Mesothelial cell of epicardium (in vitro differentiated cells): Measurements from ENCODE around the gene DENND5B. TPM values are rescaled to one million over a fixed set of nuclear protein-coding genes. Genes with fewer than 3 reads are reported as not detected.
A peak's percentile ranks its signal among the peaks of the same experiment; 100 is the strongest.

Source experiments
- DNase-seq, 2 experiments: peaks; one replicate each; pipeline ENCODE4 v3.0.0; 2021; ENCODE audit warnings: low spot score in 2 of 2; ENCODE audit not compliant: unreplicated experiment in 2 of 2
- H3K27ac Mint-ChIP-seq: 2 replicates; pipeline ENCODE4 v1.8.0; 2021; ENCODE audit warnings: mixed read lengths
- H3K27me3 Mint-ChIP-seq: 2 replicates; pipeline ENCODE4 v1.8.0; 2021; ENCODE audit warnings: low read depth, mixed read lengths
- H3K36me3 Mint-ChIP-seq: 2 replicates; pipeline ENCODE4 v1.8.0; 2021; ENCODE audit warnings: mixed read lengths
- H3K4me1 Mint-ChIP-seq: 2 replicates; pipeline ENCODE4 v1.8.0; 2021; ENCODE audit warnings: mixed read lengths
- H3K4me3 Mint-ChIP-seq: 2 replicates; pipeline ENCODE4 v1.8.0; 2021; ENCODE audit warnings: mild to moderate bottlenecking, moderate library complexity, mixed read lengths
- H3K9me3 Mint-ChIP-seq: 2 replicates; pipeline ENCODE4 v1.8.0; 2021; ENCODE audit warnings: mixed read lengths
- total RNA-seq: library from RNA; stranded (reverse); gene quantifications from 3 replicates; pipeline ENCODE4 v1.2.1, GENCODE V29; 2021
- TF ChIP-seq, protein P1 (sequence below): fragments of 200-600 bp; sonication (generic); IDR thresholded peaks from one replicate; pipeline ENCODE4 v1.5.0; 2021; ENCODE audit warnings: antibody characterized with exemption; ENCODE audit not compliant: unreplicated experiment

The DENND5B gene
- total RNA-seq, 1 donor from 2014 or later: 27.1 TPM

DNA sequence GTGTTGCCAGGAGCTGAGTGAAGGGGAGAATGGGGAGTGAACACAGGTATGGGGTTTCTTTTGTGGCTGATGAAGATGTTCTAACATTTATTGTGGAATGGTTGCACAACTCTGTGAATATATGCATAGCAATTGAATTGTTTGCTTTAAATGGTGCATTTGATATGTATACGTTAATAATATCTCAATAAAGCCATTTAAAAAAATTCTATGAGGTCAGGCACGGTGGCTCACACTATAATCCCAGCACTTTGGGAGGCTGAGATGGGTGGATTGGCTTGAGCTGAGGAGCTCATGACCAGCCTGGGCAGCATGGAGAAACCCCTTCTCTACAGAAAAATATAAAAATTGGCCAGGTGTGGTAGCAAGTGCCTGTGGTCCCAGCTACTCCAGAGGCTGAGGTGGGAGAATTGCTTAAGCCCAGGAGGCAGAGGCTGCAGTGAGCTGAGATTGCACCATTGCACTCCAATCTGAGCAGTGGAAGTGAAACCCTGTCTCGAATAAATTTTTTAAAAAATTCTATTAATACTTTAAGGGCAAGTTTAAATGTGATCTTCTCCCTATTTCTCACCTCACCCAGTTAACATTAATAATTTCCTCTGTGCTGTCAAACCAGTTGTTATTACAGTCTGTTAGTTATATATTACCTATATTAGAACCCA lies 65.3 kb downstream of the DENND5B start:
- Mint-ChIP-seq H3K27me3 (no peaks in the 10 kb centered on the region), H3K4me3 (no peak overlapping the region), H3K36me3 (no peaks in the 10 kb centered on the region), H3K4me1 (peaks cover 21% of the 10 kb centered on the region), H3K9me3 (no peaks in the 10 kb centered on the region), H3K27ac (no peak overlapping the region)
- no peak for DNase-seq
- TF ChIP-seq, protein P1, sequence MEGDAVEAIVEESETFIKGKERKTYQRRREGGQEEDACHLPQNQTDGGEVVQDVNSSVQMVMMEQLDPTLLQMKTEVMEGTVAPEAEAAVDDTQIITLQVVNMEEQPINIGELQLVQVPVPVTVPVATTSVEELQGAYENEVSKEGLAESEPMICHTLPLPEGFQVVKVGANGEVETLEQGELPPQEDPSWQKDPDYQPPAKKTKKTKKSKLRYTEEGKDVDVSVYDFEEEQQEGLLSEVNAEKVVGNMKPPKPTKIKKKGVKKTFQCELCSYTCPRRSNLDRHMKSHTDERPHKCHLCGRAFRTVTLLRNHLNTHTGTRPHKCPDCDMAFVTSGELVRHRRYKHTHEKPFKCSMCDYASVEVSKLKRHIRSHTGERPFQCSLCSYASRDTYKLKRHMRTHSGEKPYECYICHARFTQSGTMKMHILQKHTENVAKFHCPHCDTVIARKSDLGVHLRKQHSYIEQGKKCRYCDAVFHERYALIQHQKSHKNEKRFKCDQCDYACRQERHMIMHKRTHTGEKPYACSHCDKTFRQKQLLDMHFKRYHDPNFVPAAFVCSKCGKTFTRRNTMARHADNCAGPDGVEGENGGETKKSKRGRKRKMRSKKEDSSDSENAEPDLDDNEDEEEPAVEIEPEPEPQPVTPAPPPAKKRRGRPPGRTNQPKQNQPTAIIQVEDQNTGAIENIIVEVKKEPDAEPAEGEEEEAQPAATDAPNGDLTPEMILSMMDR: no peak

DNA sequence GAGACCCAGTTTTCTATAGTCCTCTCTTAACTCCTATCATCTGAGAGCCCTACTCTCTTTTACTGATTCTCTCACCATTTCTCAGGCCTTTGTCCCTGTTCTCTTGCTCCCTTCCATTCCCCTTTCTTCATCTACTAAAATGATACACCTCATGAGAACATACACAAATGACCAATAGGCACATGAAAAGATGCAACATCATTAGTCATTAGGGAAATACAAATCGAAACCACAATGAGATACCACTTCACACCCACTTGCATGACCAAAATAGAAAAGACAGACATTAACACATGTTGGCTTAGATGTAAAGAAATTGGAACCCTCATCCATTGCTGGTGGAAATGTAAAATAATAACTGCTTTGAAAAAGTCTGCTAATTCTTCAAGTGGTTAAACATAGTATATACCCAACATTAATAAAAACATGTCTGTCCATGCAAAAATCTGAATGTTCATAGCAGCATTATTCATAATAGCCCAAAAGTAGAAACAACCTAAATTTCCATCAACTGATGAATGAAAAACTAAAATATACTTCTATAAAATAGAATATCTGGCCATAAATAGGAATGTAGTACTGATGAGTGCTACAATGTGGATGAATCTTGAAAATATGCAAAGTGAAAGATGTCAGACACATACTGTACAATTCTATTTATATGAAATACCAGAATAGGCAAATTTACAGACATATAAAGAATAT lies 66.0 kb downstream of the DENND5B start:
- TF ChIP-seq, protein P1: no peak
- Mint-ChIP-seq H3K27ac (no peak overlapping the region), H3K9me3 (no peaks in the 10 kb centered on the region), H3K4me3 (no peak overlapping the region), H3K4me1 (peaks cover 21% of the 10 kb centered on the region), H3K36me3 (no peaks in the 10 kb centered on the region), H3K27me3 (no peaks in the 10 kb centered on the region)
- no peak for DNase-seq

DNA sequence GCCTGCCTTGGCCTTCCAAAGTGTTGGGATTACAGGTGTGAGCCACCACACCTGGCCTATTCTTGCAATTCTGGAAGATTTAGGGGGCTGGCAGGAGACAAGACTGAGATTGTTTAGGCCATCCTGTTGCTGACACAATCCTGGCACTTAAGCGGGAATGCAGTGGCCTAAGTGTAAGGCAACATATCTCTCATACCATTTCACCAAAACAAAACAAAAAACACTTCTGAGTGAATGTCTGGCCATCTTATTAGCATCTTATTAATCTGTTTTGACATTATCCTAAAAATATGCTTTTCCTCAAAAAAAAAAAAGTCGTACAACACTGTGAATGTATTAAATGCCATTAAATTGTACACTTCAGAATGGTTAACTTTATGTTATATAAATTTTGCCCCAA lies 67.6 kb downstream of the DENND5B start:
- Mint-ChIP-seq H3K4me1 (peaks cover 36% of the 10 kb centered on the region), H3K36me3 (no peaks in the 10 kb centered on the region), H3K27ac (no peak overlapping the region), H3K4me3 (no peak overlapping the region), H3K9me3 (no peaks in the 10 kb centered on the region), H3K27me3 (no peaks in the 10 kb centered on the region)
- no peak for DNase-seq
- TF ChIP-seq, protein P1: no peak

DNA sequence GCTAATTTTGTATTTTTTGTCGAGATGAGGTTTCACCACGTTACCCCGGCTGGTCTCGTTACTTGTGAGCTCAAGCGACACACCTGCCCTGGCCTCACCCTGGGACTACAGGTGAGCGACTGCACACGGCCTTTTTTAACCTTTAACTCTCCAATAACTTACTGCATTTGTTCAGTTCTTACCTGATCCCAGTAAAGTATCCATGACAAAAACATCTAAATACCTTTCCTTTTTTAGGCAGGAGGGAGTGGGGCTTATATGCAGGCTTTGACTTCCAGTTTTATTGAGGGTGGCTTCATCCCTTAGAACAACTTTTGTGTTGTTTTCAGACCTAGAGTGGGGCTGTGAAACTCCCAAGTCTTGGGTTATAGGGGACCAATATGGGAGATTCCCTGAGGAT lies 68.3 kb downstream of the DENND5B start:
- Mint-ChIP-seq H3K36me3 (no peaks in the 10 kb centered on the region), H3K27ac (no peak overlapping the region), H3K4me1 (peaks cover 43% of the 10 kb centered on the region), H3K9me3 (no peaks in the 10 kb centered on the region), H3K27me3 (no peaks in the 10 kb centered on the region), H3K4me3 (no peak overlapping the region)
- DNase-seq: no peak
- TF ChIP-seq, protein P1: no peak

DNA sequence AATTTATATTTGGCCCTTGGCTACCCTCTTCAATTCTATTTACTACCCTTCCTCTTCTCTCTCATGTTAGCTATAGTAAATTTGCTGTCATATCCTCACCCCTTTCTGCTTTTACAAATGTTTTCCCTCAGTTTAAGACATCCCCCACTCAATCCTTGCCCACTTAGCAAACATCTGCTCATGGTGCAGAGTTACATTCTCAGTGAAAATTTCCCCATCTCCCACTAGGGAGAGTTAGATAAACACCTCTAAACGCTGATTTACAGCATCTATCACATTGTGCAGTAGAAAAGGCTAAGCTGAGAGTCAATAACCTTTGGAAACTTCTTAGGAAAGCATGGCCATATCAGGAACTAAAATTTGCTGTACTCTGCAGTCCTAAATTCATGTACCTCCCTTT lies 69.0 kb downstream of the DENND5B start:
- no peaks in the 10 kb centered on the region for H3K36me3 Mint-ChIP-seq
- no peaks in the 10 kb centered on the region for H3K27me3 Mint-ChIP-seq
- H3K4me3 Mint-ChIP-seq: no peak overlapping the region
- H3K27ac Mint-ChIP-seq: peak overlapping the region; percentile 0
- no peaks in the 10 kb centered on the region for H3K9me3 Mint-ChIP-seq
- peaks cover 47% of the 10 kb centered on the region for H3K4me1 Mint-ChIP-seq
- DNase-seq: no peak
- TF ChIP-seq, protein P1: no peak
